Colonic mucosa (tissue), 4 donors: ENCODE data around the gene TMEM117. TPM values are rescaled to one million over a fixed set of nuclear protein-coding genes. Genes with fewer than 3 reads are reported as not detected.

ENCODE experiments used
- DNase-seq: peaks from one replicate; pipeline ENCODE4 v3.0.0-alpha.2; 2020
- H3K27ac ChIP-seq: fragments of 200-600 bp; one replicate; pipeline ENCODE4 v1.8.0; 2021
- H3K27me3 ChIP-seq: fragments of 200-600 bp; one replicate; pipeline ENCODE4 v1.8.0; 2021
- H3K36me3 ChIP-seq: fragments of 200-600 bp; one replicate; pipeline ENCODE4 v1.8.0; 2021
- H3K4me1 ChIP-seq: fragments of 200-600 bp; one replicate; pipeline ENCODE4 v1.8.0; 2021; ENCODE audit warnings: mild to moderate bottlenecking
- H3K4me3 ChIP-seq: fragments of 200-600 bp; one replicate; pipeline ENCODE4 v1.8.0; 2021
- H3K9ac ChIP-seq, 2 donors: one replicate each; pipeline ENCODE4 v1.7.0; 2013; ENCODE audit warnings: control low read depth in 2 of 2, low read depth in 2 of 2, low read length in 2 of 2
- H3K9me3 ChIP-seq: fragments of 200-600 bp; one replicate; pipeline ENCODE4 v1.8.0; 2021
- CTCF ChIP-seq: fragments of 200-600 bp; IDR thresholded peaks from one replicate; pipeline ENCODE4 v1.8.0; 2022; ENCODE audit warnings: antibody characterized with exemption, mild to moderate bottlenecking
- intact Hi-C: fragments of 100-400 bp; cut with DNase I; formaldehyde crosslinking; loops from one replicate; pipeline ENCODE4 v1.14.1; 2022
- total RNA-seq, 2 donors: library from RNA; stranded (reverse); fragmentation: NEBNext Ultra II Directional in 1 of 2; extraction: Animal tissue kit (Norgen Biotek cat#: 25700) in 1 of 2; gene quantifications; one replicate each; pipeline ENCODE4 v1.2.1, GENCODE V29; 2021
- donor health status: healthy.
- donor health status: DM: no; HTN: no; CAD: no.
- donor health status: DM: no; HTN: no; CAD: no.

The TMEM117 gene
- total RNA-seq, 2 donors from 2014 or later, result 7.4 to 8.0 TPM

DNA sequence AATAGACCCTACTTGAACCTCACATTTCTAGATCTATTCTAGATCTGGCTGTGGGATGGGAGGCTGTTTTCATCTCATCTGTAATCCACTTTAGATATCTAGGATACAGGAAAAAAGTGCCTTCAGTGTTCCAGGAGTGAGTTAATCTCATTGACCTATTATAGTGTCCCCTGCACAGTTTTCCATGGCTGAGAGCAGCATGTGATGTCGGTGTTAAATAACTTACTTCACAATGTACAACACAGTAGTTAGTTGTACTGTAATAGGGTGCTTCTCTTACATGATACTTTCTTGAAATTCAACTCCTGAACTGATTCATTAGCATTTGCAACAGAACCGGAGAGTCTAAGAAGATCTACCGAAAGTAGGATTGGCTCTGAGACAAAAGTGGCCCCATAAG, 62.6 kb downstream of the TMEM117 start:
- H3K4me1 ChIP-seq, result no peaks in the 10 kb centered on the region
- no peak overlapping the region for H3K4me3 ChIP-seq
- no peak for DNase-seq
- no peaks in the 10 kb centered on the region for H3K27me3 ChIP-seq
- intact Hi-C loops, result no loop called here
- no peak for TF ChIP-seq CTCF
- no peaks in the 10 kb centered on the region for H3K9me3 ChIP-seq
- H3K36me3 ChIP-seq, result no peaks in the 10 kb centered on the region
- no peak overlapping the region for H3K9ac ChIP-seq
- H3K27ac ChIP-seq, result no peak overlapping the region

DNA sequence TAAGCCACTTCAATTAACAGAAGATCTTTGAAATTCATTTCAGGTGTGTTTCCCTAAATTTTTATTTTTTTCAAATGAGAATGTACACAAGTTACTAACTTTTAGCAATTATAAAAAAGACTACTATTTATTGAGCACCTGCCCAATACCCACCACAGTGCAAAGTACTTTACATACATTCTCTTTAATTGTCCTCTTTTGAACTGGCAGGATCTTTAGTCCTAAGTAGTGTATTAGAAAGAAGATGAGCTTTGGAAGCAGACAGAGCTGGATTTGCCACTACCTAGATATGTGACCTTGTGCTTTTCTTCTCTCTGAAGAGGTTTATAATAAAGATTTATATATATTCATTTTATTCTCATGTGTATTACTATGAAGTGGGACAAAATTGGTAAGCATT, 63.7 kb downstream of the TMEM117 start:
- Histone ChIP-seq H3K4me3 (no peak overlapping the region), H3K9ac (no peak overlapping the region), H3K27ac (no peak overlapping the region), H3K27me3 (no peaks in the 10 kb centered on the region), H3K9me3 (no peaks in the 10 kb centered on the region), H3K36me3 (no peaks in the 10 kb centered on the region), H3K4me1 (no peaks in the 10 kb centered on the region)
- intact Hi-C loops, result no loop called here
- no peak for DNase-seq
- no peak for TF ChIP-seq CTCF

GRCh38 chr12:43903686-43904085, 67.8 kb downstream of the TMEM117 start:
- Histone ChIP-seq H3K9ac (no peak overlapping the region), H3K9me3 (no peaks in the 10 kb centered on the region), H3K27ac (no peak overlapping the region), H3K4me3 (no peak overlapping the region), H3K36me3 (no peaks in the 10 kb centered on the region), H3K27me3 (no peaks in the 10 kb centered on the region), H3K4me1 (no peaks in the 10 kb centered on the region)
- intact Hi-C loops, result no loop called here
- DNase-seq, result no peak
- no peak for TF ChIP-seq CTCF

- intact Hi-C loops, result no loop called here
Measured at GRCh38 chr12:43912859-43913258, 77.0 kb downstream of the TMEM117 start.

GRCh38 chr12:43914391-43914790, 78.5 kb downstream of the TMEM117 start:
- no peak for TF ChIP-seq CTCF
- intact Hi-C loops, result no loop called here
- DNase-seq, result no peak

More at GRCh38 chr12:43912859-43913258, 77.0 kb downstream of the TMEM117 start:
- H3K27ac ChIP-seq, result no peak overlapping the region
- H3K4me3 ChIP-seq, result no peak overlapping the region
- TF ChIP-seq CTCF, result no peak
- no peaks in the 10 kb centered on the region for H3K27me3 ChIP-seq
- DNase-seq, result no peak
- H3K9ac ChIP-seq, result no peak overlapping the region
- H3K36me3 ChIP-seq, result no peaks in the 10 kb centered on the region
- H3K9me3 ChIP-seq, result no peaks in the 10 kb centered on the region
- H3K4me1 ChIP-seq, result no peaks in the 10 kb centered on the region

More at GRCh38 chr12:43914391-43914790, 78.5 kb downstream of the TMEM117 start:
- Histone ChIP-seq H3K27me3 (no peaks in the 10 kb centered on the region), H3K4me3 (no peak overlapping the region), H3K36me3 (no peaks in the 10 kb centered on the region), H3K27ac (no peak overlapping the region), H3K4me1 (no peaks in the 10 kb centered on the region), H3K9me3 (no peaks in the 10 kb centered on the region), H3K9ac (no peak overlapping the region)
